ENCODE data around the gene SPATA45. TPM values are rescaled to one million over a fixed set of nuclear protein-coding genes. Genes with fewer than 3 reads are reported as not detected.

Gene SPATA45
- total RNA-seq, 1 donor from 2014 or later: not detected

GRCh38 chr1:212827171-212827776 lies 20.2 kb downstream of the SPATA45 start:
- no peak for TF ChIP-seq CTCF (conservative IDR thresholded peaks at IDR 0.05)
- H3K9me3 Mint-ChIP-seq: peaks cover 10% of the 10 kb centered on the region

GRCh38 chr1:212825798-212826452 lies 21.5 kb downstream of the SPATA45 start:
- Mint-ChIP-seq H3K36me3 (peaks cover 3% of the 10 kb centered on the region), H3K4me3 (no peak overlapping the region), H3K27ac (peak overlapping the region; percentile 7), H3K27me3 (no peaks in the 10 kb centered on the region), H3K4me1 (ENCODE audit: unreplicated experiment) (no peaks in the 10 kb centered on the region), H3K9me3 (peaks cover 10% of the 10 kb centered on the region)
- no peak for DNase-seq (ENCODE audit: extremely low spot score, unreplicated experiment)
- no peak for TF ChIP-seq CTCF (conservative IDR thresholded peaks at IDR 0.05)

More at GRCh38 chr1:212827171-212827776, 20.2 kb downstream of the SPATA45 start:
- no peak for DNase-seq (ENCODE audit: extremely low spot score, unreplicated experiment)
- H3K4me1 Mint-ChIP-seq (ENCODE audit: unreplicated experiment): no peaks in the 10 kb centered on the region
- peaks cover 3% of the 10 kb centered on the region for H3K36me3 Mint-ChIP-seq
- H3K27me3 Mint-ChIP-seq: no peaks in the 10 kb centered on the region
- H3K27ac Mint-ChIP-seq: peak overlapping the region; percentile 77
- H3K4me3 Mint-ChIP-seq: no peak overlapping the region

GRCh38 chr1:212824201-212824600 lies 23.2 kb downstream of the SPATA45 start:
- TF ChIP-seq CTCF (conservative IDR thresholded peaks at IDR 0.05): no peak
- Mint-ChIP-seq H3K27me3 (no peaks in the 10 kb centered on the region), H3K27ac (no peak overlapping the region), H3K4me3 (no peak overlapping the region), H3K9me3 (peaks cover 10% of the 10 kb centered on the region), H3K4me1 (ENCODE audit: unreplicated experiment) (no peaks in the 10 kb centered on the region), H3K36me3 (peaks cover 3% of the 10 kb centered on the region)
- DNase-seq (ENCODE audit: extremely low spot score, unreplicated experiment): no peak

- DNase-seq (ENCODE audit: extremely low spot score, unreplicated experiment): no peak
- peaks cover 3% of the 10 kb centered on the region for H3K36me3 Mint-ChIP-seq
- TF ChIP-seq CTCF (conservative IDR thresholded peaks at IDR 0.05): no peak
- H3K4me3 Mint-ChIP-seq: no peak overlapping the region
- no peak overlapping the region for H3K27ac Mint-ChIP-seq
- peaks cover 10% of the 10 kb centered on the region for H3K9me3 Mint-ChIP-seq
- no peaks in the 10 kb centered on the region for H3K27me3 Mint-ChIP-seq
- H3K4me1 Mint-ChIP-seq (ENCODE audit: unreplicated experiment): no peaks in the 10 kb centered on the region
Measured at GRCh38 chr1:212822956-212823355, 24.5 kb downstream of the SPATA45 start.

GRCh38 chr1:212820969-212821368 lies 26.5 kb downstream of the SPATA45 start:
- no peak for DNase-seq (ENCODE audit: extremely low spot score, unreplicated experiment)
- H3K4me3 Mint-ChIP-seq: no peak overlapping the region
- no peak for TF ChIP-seq CTCF (conservative IDR thresholded peaks at IDR 0.05)
- H3K9me3 Mint-ChIP-seq: peaks cover 7% of the 10 kb centered on the region
- H3K27ac Mint-ChIP-seq: no peak overlapping the region
- peaks cover 3% of the 10 kb centered on the region for H3K36me3 Mint-ChIP-seq
- peaks cover 5% of the 10 kb centered on the region for H3K4me1 Mint-ChIP-seq (ENCODE audit: unreplicated experiment)
- H3K27me3 Mint-ChIP-seq: no peaks in the 10 kb centered on the region
